Natural killer cell (primary cell): ENCODE data around the gene HOXA9. TPM values are rescaled to one million over a fixed set of nuclear protein-coding genes. Genes with fewer than 3 reads are reported as not detected.

Experiments
- ATAC-seq, 3 donors: fragments of 150-1000 bp in 2 of 3; fragments of 200-7000 bp in 1 of 3; cut with Tn5 transposase; 1 replicate in 1 of 3; 2 replicates in 2 of 3; pipeline ENCODE4 v1.10.0; 2021; ENCODE audit warnings: mild to moderate bottlenecking in 2 of 3, moderate library complexity in 2 of 3
- DNase-seq, 2 donors: peaks; one replicate each; pipeline versions ENCODE4 v3.0.0 to v3.0.0-alpha.2; 2013 to 2021; ENCODE audit warnings: mixed read lengths in 1 of 2
- H3K27ac ChIP-seq: one replicate; pipeline ENCODE4 v1.5.1; 2013; ENCODE audit warnings: mild to moderate bottlenecking, low read length
- H3K27me3 ChIP-seq: one replicate; pipeline ENCODE4 v1.6.1; 2013; ENCODE audit warnings: low read length; ENCODE audit not compliant: control insufficient read depth, insufficient read depth
- H3K36me3 ChIP-seq: one replicate; pipeline ENCODE4 v1.6.1; 2013; ENCODE audit warnings: low read length; ENCODE audit not compliant: control insufficient read depth, insufficient read depth
- H3K4me1 ChIP-seq: one replicate; pipeline ENCODE4 v1.6.1; 2013; ENCODE audit warnings: low read length; ENCODE audit not compliant: control insufficient read depth, insufficient read depth
- H3K4me3 ChIP-seq: one replicate; pipeline ENCODE4 v1.5.1; 2013; ENCODE audit warnings: low read length
- H3K9me3 ChIP-seq: one replicate; pipeline ENCODE4 v1.6.1; 2013; ENCODE audit warnings: low read length; ENCODE audit not compliant: control insufficient read depth, insufficient read depth
- H3K27ac Mint-ChIP-seq, 2 donors: one replicate each; pipeline ENCODE4 v1.8.0; 2022; ENCODE audit warnings: mild to moderate bottlenecking in 2 of 2, mixed read lengths in 2 of 2, moderate library complexity in 1 of 2
- H3K27me3 Mint-ChIP-seq, 2 donors: one replicate each; pipeline ENCODE4 v1.8.0; 2022; ENCODE audit warnings: low read depth in 2 of 2, mixed read lengths in 2 of 2
- H3K36me3 Mint-ChIP-seq: one replicate; pipeline ENCODE4 v1.8.0; 2022; ENCODE audit warnings: mixed read lengths
- H3K4me1 Mint-ChIP-seq, 2 donors: one replicate each; pipeline ENCODE4 v1.8.0; 2022; ENCODE audit warnings: mixed read lengths in 2 of 2
- H3K4me3 Mint-ChIP-seq: one replicate; pipeline ENCODE4 v1.8.0; 2022; ENCODE audit warnings: mild to moderate bottlenecking, moderate library complexity, mixed read lengths
- H3K9me3 Mint-ChIP-seq, 2 donors: one replicate each; pipeline ENCODE4 v1.8.0; 2022; ENCODE audit warnings: mixed read lengths in 2 of 2
- CTCF ChIP-seq: fragments of 200-600 bp; IDR thresholded peaks from one replicate; pipeline ENCODE4 v1.8.0; 2022; ENCODE audit warnings: antibody characterized with exemption
- WGBS: methylation state at CpG from one replicate; pipeline ENCODE4 v1.1.7; 2013; ENCODE audit warnings: missing lambda C conversion rate; ENCODE audit not compliant: insufficient coverage; 5-methylcytosine and 5-hydroxymethylcytosine counted together
- intact Hi-C: fragments of 100-400 bp; cut with micrococcal nuclease; formaldehyde crosslinking; loops from one replicate; pipeline ENCODE4 v1.14.2; 2022
- total RNA-seq, 4 donors: library from RNA; stranded (reverse); fragments of 120-200 nt in 1 of 4; gene quantifications; one replicate each; pipeline versions ENCODE4 v1.2.3 to v1.2.4, GENCODE V29; 2013 to 2022

The HOXA9 gene
- total RNA-seq, 3 donors from 2014 or later (not counting 1 experiment from before 2014, with no cell fraction given) = 0.39 to 4.6 (median 0.42) TPM

GRCh38 chr7:27148756-27149641, 16.3 kb downstream of the HOXA9 start:
- Histone ChIP-seq H3K4me3 (no peak overlapping the region), H3K9me3 (no peaks in the 10 kb centered on the region), H3K27ac (no peak overlapping the region), H3K27me3 (peaks cover 63% of the 10 kb centered on the region), H3K36me3 (no peaks in the 10 kb centered on the region), H3K4me1 (peaks cover 54% of the 10 kb centered on the region)
- Mint-ChIP-seq H3K4me1 (peaks cover 22 to 28% of the 10 kb centered on the region in 2 donors), H3K36me3 (no peaks in the 10 kb centered on the region), H3K27ac (no peak overlapping the region), H3K4me3 (no peak overlapping the region), H3K27me3 (peaks cover 64 to 67% of the 10 kb centered on the region in 2 donors), H3K9me3 (no peaks in the 10 kb centered on the region)
- TF ChIP-seq CTCF = no peak
- DNase-seq = peak in 1 of 2 donors; percentile 6
- 41% methylated on average over 30 of the region's 30 CpGs for WGBS
- intact Hi-C loops = no loop called here
- ATAC-seq = no peak

- Histone ChIP-seq H3K4me1 (peaks cover 56% of the 10 kb centered on the region), H3K4me3 (peak overlapping the region; percentile 4), H3K27me3 (peaks cover 59% of the 10 kb centered on the region), H3K27ac (no peak overlapping the region), H3K9me3 (no peaks in the 10 kb centered on the region), H3K36me3 (no peaks in the 10 kb centered on the region)
- intact Hi-C loops = no loop called here
- Mint-ChIP-seq H3K36me3 (no peaks in the 10 kb centered on the region), H3K27me3 (peaks cover 56 to 59% of the 10 kb centered on the region in 2 donors), H3K9me3 (no peaks in the 10 kb centered on the region), H3K4me3 (peak overlapping the region; percentile 83), H3K4me1 (peaks cover 22 to 28% of the 10 kb centered on the region in 2 donors), H3K27ac (no peak overlapping the region)
- WGBS = 16% methylated on average over 28 of the region's 28 CpGs
- no peak for ATAC-seq
- TF ChIP-seq CTCF = no peak
- DNase-seq = peak in 1 of 2 donors; percentile 10
These were observed 17.1 kb downstream of the HOXA9 start for GRCh38 chr7:27148031-27148755.

- Histone ChIP-seq H3K27me3 (peaks cover 51% of the 10 kb centered on the region), H3K36me3 (no peaks in the 10 kb centered on the region), H3K4me3 (peak within 1 kb of the TSS; percentile 4), H3K9me3 (no peaks in the 10 kb centered on the region), H3K27ac (no peak within 1 kb of the TSS), H3K4me1 (peaks cover 49% of the 10 kb centered on the region)
- no peaks in the 10 kb centered on the region for H3K9me3 Mint-ChIP-seq
- no peak for TF ChIP-seq CTCF
- peak within 1 kb of the TSS; percentile 83 for H3K4me3 Mint-ChIP-seq
- no peaks in the 10 kb centered on the region for H3K36me3 Mint-ChIP-seq
- ATAC-seq (no peak), DNase-seq (peak in 1 of 2 donors; percentile 6)
- 21% methylated on average over 63 of the region's 63 CpGs for WGBS
- H3K27me3 Mint-ChIP-seq = peaks cover 57 to 60% of the 10 kb centered on the region in 2 donors
- intact Hi-C loops = no loop called here
- H3K4me1 Mint-ChIP-seq = peaks cover 22 to 35% of the 10 kb centered on the region in 2 donors
- no peak within 1 kb of the TSS for H3K27ac Mint-ChIP-seq
These were observed 17.9 kb downstream of the HOXA9 start, which contains the start of gene HOXA6 for GRCh38 chr7:27147199-27148030. Gene HOXA6 (minus strand): TSS chr7:27147774. CDS start chr7:27147749, 25 bp downstream.
